ENCODE data around the gene SMIM9.

SMIM9 gene

GRCh38 chrX:154813801-154814200, 20.7 kb downstream of the SMIM9 start:
- DNase-seq, result no peak

DNA sequence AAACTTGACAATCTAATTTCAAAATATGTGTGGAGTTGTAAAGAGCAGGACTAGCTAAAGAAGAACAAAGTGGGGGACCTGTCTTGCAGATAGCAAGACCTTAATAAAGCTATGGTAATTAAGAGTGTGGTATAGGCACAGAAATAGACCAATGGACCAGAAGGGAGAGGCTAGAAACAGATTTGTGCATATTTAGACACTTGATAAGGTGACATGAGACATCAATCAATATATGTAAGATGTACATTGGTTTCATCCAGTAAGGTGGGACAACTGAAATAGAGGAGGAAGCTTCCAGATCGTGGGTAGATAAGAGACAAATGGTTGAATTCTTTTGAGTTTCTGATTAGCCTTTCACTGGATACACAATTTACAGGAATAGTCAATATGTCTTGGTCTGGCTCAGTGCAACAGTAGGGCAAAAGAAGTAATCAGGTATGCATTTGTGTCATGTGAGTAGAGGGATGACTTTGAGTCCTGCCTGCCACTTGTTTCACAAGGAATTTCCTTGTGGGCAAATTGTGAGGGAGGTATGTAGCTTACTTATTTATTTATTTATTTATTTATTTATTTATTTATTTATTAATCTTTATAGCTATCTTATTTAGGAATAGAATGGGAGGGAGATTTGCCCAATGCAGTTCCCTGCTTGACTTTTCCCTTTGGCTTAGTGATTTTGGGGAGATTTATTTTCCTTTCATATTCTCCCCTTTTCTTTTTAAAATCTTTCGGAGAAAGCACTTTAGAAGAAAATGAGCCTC, 21.9 kb downstream of the SMIM9 start:
- no peak for DNase-seq

GRCh38 chrX:154809939-154810665, 24.4 kb downstream of the SMIM9 start:
- DNase-seq, result no peak

DNA sequence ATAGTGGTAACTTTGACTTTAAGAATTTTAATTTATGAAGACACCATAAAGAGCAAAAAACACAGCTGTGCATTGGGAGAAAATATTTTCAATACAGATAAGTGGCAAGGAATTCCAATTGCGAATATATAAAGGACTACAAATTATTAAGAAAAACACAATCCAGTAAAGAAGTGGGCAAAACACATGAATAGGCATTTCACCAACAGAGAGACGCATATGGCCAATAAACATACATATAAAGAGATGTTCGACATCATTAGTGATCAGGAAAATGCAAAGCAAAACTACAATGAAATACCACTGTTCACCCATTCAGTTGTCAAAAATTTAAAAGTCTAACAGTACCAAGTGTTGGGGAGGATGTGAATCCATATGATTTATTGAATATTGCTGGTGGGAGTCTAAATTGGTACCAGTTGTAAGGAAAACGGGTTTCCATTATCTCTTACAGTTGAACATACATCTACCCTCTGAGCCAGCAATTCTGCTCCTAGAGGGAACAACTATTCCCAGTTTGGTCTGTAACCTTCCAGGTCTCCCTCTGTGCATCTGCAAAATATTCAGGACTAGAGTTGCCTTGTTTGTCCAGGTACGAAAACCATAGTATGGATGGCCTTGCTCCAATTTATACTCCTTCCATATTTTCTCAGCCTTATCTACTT, 27.5 kb downstream of the SMIM9 start:
- no peak for DNase-seq

DNA sequence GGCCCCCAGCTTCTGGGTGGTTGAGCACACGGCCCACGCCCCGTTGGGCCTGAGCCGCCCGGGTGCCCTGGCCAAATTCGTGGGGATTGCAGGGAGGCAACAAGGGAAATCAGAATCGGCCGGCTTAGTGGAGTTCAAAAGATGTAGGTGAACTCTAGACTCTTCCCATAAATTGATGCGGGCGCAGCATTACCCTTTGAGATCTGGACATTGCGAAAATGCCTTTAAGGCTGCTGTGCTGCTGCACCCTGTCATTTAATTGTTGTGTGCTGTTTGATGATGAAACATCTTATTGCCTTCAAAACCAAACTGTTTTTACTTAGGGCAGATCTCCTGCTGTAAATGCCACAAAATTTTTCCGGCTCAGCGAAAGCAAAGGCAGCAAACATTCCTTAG, 28.8 kb downstream of the SMIM9 start:
- no peak for DNase-seq

DNA sequence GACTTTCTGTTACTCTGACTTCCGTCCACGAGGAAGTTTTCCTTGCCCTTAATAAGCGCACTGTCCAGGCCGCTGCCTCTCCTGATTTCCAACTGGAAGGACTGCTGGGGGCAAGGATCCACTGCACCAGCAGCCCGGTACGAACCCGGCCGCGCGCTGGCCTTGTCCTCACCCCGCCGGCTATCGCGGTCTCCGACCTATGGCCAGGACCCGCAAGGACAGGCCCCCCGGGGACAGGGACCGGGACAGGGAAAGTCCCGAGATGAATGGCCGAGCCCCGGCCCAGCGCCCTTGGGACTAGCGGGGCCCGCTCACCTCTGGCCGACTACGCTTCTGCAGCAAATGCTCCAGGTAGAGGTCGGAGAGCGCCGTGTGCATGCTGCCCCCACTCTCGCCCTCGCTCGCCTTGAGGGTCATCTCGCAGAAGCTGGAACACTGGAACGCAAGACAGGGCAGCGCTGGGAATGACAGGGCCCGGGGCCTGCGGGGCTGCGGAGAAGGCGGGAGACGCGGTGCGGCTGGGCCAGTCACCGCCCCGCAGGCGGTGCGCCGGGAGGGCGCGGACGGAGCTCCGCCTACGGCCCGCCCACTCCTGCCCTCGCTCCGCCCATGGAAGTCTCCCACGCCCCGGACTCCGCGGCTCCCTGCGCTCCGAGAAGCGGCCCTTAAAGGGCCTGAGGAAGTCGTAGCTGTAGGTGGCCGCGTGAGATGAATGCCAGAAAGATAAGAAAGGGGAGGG, 29.3 kb downstream of the SMIM9 start, which contains the start of gene MPP1:
TSS of gene MPP1 (minus strand) at position 529 of the 739 bp plus-strand sequence. CDS start at position 417, 112 bp downstream.
- peak; percentile 71 to 80 for DNase-seq

- DNase-seq, result no peak
Observed at GRCh38 chrX:154804261-154804956, 30.1 kb downstream of the SMIM9 start.

DNA sequence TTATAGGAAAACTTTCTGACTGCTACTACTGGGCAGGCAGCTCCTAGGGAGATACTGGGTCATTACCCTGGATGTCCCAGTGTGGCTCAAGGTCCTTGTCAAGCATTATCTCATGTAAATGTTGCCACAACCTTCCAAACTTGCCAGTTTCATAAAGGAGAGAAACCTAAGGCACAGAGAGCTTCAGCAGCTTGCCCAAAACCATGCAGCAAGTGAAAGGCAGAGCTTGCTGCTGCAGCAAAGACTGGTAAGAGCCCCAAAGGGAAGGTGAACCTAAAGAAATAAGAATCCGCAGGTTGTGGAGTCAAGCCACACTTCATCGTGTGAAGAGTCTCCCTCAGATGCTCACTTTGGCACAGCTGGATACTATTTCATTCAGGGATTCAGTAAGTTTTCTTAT, 31.5 kb downstream of the SMIM9 start:
- DNase-seq, result no peak

- no peak for DNase-seq
Observed at GRCh38 chrX:154800478-154801210, 33.8 kb downstream of the SMIM9 start.

- DNase-seq, result no peak
Observed at GRCh38 chrX:154799556-154800348, 34.7 kb downstream of the SMIM9 start.

DNA sequence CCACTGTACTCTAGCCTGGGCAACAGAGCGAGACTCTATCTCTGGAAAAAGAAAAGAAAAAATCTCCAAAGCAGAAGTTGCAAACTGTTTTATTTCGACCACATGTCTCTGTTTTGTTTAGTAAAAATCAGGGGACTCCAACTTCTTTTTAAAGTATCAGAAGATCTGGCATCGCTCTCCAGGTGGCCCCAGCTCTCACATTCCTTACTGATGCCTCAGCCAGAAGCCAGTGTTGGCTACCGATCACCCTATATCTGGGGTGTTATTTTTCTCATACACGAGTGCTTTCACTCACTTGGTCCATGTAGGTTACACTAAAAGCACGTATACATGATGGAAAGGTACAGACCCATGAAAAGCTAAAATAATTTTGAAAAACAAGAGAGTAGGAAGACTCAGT, 37.5 kb downstream of the SMIM9 start:
- no peak for DNase-seq

DNA sequence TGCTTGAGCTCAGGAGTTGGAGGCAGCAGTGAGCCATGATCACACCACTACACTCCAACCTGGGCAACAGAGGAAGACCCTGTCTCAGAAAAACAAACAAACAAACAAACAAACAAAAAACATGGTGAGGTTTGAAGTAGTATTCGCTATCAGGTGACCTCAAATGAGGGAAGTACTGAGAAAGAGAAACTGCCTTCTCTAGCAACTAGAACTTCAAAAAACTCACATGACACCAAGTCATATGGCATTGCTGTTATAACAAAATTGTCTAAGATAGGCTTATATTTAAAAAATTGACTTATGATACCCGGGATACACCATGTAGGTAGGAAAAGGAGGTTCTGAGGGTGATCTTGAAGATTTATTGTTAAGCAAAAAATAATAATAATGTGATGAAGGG, 39.4 kb downstream of the SMIM9 start:
- no peak for DNase-seq

DNA sequence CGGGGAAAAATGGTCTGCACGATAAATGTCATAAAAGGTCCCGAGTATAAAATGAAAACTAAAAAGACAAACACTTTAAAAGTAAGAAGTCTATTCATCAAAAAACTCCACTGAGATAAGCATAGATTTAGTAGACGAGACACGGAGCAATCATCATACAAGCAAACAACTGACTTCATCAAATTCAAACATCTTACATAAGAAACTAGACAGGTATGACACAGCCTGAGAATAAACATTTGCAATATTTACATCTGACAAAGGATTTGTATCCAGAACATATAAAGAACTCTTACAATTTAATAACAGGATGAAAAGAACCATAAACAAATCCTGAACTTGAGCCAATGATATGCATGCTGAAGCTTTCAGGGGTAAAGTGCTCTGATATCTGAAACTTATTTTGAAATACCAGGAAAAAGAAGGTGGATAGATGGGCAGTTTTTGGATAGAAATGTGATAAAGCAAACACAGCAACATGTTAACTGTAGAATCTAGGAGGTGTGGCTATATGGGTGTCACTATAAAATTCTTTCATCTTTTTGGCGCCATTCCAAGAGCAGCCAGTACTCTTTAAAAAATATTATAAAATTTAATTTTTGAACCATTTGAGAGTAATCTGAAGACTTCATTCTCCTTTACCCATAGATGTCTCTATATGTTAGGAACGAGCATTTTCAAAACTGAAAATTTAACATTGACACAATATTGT, 41.2 kb downstream of the SMIM9 start:
- no peak for DNase-seq

GRCh38 chrX:154791939-154792338, 42.5 kb downstream of the SMIM9 start:
- DNase-seq, result no peak

GRCh38 chrX:154791467-154791866, 43.0 kb downstream of the SMIM9 start:
- no peak for DNase-seq

DNA sequence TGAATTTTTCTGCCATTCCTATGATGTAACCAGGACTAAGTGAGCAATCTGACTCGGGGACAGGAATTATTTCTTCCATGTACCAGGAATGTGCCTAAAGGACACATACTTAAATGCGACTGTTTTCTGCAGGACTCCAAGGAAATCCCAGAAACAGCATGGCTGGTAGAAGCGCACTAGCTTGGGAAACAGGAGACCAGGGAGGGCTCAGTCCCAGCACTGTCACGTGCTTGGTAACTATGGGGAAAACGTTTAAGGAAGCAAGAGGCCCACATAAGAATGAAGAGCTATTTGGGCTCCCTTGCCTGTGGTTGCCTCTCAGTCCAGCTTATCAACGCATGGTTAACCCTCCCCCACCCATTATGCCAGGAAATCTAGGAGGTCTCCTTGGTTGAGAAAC, 48.7 kb downstream of the SMIM9 start:
- DNase-seq, result no peak

- no peak for DNase-seq
Observed at GRCh38 chrX:154784149-154784995, 50.1 kb downstream of the SMIM9 start.

GRCh38 chrX:154780968-154781367, 53.5 kb downstream of the SMIM9 start:
- DNase-seq, result no peak

- no peak for DNase-seq
Observed at GRCh38 chrX:154779261-154779660, 55.2 kb downstream of the SMIM9 start.
